ENCODE data around the gene IFI27L2.

GRCh38 chr14:94124582-94125377 is 4.6 kb downstream of the IFI27L2 start:
- TF ChIP-seq CTCF (IDR thresholded peaks at IDR 0.05) (no peak), POLR2A (IDR thresholded peaks at IDR 0.05) (no peak)
